Gastroesophageal sphincter (tissue), 4 donors: ENCODE data around the gene NLGN1. TPM values are rescaled to one million over a fixed set of nuclear protein-coding genes. Genes with fewer than 3 reads are reported as not detected.
"Not testable (repeated sequence)": the region's sequence is repeated elsewhere in the genome, so short reads cannot be mapped to it uniquely, and the experiment has no call there.

Source experiments
- ATAC-seq: fragments of 150-250 bp; one replicate; pipeline ENCODE4 v1.9.1; 2016; ENCODE audit warnings: mild to moderate bottlenecking, moderate library complexity
- H3K27ac ChIP-seq, 4 donors: fragments of 200-600 bp; sonication (generic) in 3 of 4; 1 replicate in 3 of 4; 2 replicates in 1 of 4; pipeline ENCODE4 v1.5.1; 2016 to 2019
- H3K27me3 ChIP-seq: fragments of 200-600 bp; sonication (generic); one replicate; pipeline ENCODE4 v1.5.1; 2019
- H3K36me3 ChIP-seq, 2 donors: fragments of 200-600 bp; sonication (generic); one replicate each; pipeline ENCODE4 v1.5.1; 2019; ENCODE audit warnings: control low read depth in 1 of 2
- H3K4me1 ChIP-seq, 3 donors: fragments of 200-600 bp; sonication (generic); 1 replicate in 2 of 3; 2 replicates in 1 of 3; pipeline ENCODE4 v1.5.1; 2016 to 2019; ENCODE audit warnings: control low read depth in 2 of 3
- H3K4me3 ChIP-seq, 2 donors: fragments of 200-600 bp; sonication (generic); one replicate each; pipeline ENCODE4 v1.5.1; 2019; ENCODE audit warnings: mild to moderate bottlenecking in 1 of 2, moderate library complexity in 1 of 2
- H3K9me3 ChIP-seq, 3 donors: fragments of 200-600 bp; sonication (generic); one replicate each; pipeline ENCODE4 v1.5.1; 2017 to 2019; ENCODE audit warnings: control low read depth in 2 of 3
- EP300 ChIP-seq: sonication (generic); formaldehyde crosslinking; IDR thresholded peaks from one replicate; pipeline ENCODE4 v1.6.1; 2017; ENCODE audit warnings: antibody characterized with exemption, mild to moderate bottlenecking
- POLR2A ChIP-seq, 2 donors: fragments of 450-650 bp; IDR thresholded peaks; one replicate each; pipeline ENCODE4 v1.6.1; 2017; ENCODE audit warnings: antibody characterized with exemption in 2 of 2, mild to moderate bottlenecking in 2 of 2, moderate library complexity in 1 of 2
- POLR2AphosphoS5 ChIP-seq: sonication (generic); formaldehyde crosslinking; IDR thresholded peaks from one replicate; pipeline ENCODE4 v1.6.1; 2017; ENCODE audit warnings: antibody characterized with exemption
- WGBS, 2 donors: methylation state at CpG; one replicate each; pipeline ENCODE4 v1.1.5; 2018; ENCODE audit warnings: low coverage in 1 of 2; 5-methylcytosine and 5-hydroxymethylcytosine counted together
- total RNA-seq, 4 donors: library from RNA; depleted of rRNA; stranded (reverse); fragments of >200 nt; gene quantifications; one replicate each; pipeline ENCODE4 v1.1.0, GENCODE V29; 2016
- TF ChIP-seq, protein P1 (sequence below), 4 experiments: fragments of 200-600 bp in 2 of 4; fragments of 450-650 bp in 2 of 4; sonication (generic) in 1 of 4; IDR thresholded peaks; one replicate each; pipeline ENCODE4 v1.5.1; 2017 to 2019; ENCODE audit warnings: antibody characterized with exemption in 4 of 4, mild to moderate bottlenecking in 2 of 4, moderate library complexity in 2 of 4

The NLGN1 gene
- total RNA-seq, result 10 to 100 TPM; 13.4 to 26.4 (median 24.0) TPM

DNA sequence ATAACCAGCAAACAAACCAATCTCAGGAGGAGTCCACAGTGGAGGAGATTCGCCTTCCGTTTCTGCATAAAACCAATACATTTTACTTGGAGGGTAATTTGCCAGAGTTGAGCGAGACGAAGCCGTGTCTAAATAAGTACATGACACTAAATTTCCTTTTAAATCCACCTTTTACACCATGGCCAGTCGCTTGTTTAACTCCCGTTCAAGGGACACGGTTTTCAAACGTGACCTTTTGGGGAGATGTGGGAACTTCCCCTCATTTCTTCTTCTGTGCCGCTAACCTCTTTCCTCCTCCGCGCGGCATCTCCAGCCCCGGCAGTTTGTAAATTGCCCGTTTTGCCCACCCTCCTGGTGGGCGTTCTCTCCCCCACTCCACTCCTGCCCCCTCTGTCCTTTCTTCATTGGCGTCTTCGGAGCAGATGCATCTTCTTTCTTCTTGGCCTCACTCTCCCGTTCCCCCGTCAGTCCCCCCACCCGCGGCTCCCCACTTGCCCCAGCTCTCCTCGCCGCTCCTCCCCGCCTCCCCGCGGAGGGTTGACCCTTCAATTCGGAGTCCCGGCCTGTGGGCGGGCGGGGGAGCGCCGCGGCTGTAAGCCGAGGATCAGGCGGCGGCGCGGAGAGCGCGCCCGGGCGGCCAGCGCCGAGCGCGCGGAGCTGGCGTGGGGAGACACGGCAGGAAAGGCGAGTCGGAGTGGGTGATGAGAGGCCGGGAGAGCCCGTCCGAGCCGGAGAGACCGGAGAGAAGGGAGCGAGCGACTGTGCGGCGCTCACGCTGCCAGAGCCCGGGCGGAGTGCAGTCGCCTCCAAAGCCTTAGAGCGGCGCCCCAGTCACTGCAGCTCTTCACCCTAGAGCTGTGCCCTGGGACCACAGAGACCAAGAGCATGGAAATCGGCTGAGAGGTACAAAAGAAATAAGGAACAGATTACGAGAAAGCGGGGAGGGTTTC lies at the start of gene NLGN1:
TSS of gene NLGN1 (plus strand) at position 584 of the 950 bp plus-strand sequence.
- TF ChIP-seq, protein P1, sequence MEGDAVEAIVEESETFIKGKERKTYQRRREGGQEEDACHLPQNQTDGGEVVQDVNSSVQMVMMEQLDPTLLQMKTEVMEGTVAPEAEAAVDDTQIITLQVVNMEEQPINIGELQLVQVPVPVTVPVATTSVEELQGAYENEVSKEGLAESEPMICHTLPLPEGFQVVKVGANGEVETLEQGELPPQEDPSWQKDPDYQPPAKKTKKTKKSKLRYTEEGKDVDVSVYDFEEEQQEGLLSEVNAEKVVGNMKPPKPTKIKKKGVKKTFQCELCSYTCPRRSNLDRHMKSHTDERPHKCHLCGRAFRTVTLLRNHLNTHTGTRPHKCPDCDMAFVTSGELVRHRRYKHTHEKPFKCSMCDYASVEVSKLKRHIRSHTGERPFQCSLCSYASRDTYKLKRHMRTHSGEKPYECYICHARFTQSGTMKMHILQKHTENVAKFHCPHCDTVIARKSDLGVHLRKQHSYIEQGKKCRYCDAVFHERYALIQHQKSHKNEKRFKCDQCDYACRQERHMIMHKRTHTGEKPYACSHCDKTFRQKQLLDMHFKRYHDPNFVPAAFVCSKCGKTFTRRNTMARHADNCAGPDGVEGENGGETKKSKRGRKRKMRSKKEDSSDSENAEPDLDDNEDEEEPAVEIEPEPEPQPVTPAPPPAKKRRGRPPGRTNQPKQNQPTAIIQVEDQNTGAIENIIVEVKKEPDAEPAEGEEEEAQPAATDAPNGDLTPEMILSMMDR (IDR thresholded peaks at IDR 0.05), result peak in 2 of 4 experiments; percentile 4 to 29
- TF ChIP-seq EP300 (no peak), POLR2A (IDR thresholded peaks at IDR 0.05) (peak; percentile 55 to 66), POLR2AphosphoS5 (peak; percentile 38)
- peaks cover 0 to 49% (median 7%) of the 10 kb centered on the region in 3 donors for H3K4me1 ChIP-seq
- no peaks in the 10 kb centered on the region for H3K36me3 ChIP-seq
- no peaks in the 10 kb centered on the region for H3K9me3 ChIP-seq
- H3K27me3 ChIP-seq, result no peaks in the 10 kb centered on the region
- H3K4me3 ChIP-seq, result peak within 1 kb of the TSS; percentile 60 to 80
- H3K27ac ChIP-seq, result peak within 1 kb of the TSS; percentile 82 to 96 (median 95)
- WGBS, 2 donors, result 0 to 1% methylated on average over 17 to 37 of the region's 70 CpGs
- peak; percentile 68 for ATAC-seq

DNA sequence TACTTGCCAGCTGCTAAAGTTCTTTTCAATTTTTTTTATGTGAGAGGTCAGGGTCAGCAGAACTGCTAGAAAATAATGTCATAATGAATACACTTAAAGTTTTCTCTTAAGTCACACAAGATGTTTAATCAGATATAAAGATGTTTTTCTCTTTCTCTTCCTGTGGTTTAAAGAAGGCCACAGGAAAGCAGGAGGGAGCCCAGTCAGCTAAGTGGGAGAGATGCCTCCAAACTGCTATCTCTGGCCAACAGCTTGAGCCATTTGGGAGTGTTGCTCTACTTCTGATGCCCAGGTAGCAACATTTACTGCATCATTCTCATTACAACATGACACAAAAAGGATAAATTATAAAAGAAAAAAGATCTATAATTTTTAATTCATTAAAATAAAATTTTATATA lies 45.7 kb upstream of the NLGN1 start:
- Histone ChIP-seq H3K9me3 (peaks cover 0 to 12% (median 0%) of the 10 kb centered on the region in 3 donors), H3K27me3 (no peaks in the 10 kb centered on the region), H3K4me1 (no peaks in the 10 kb centered on the region), H3K36me3 (no peaks in the 10 kb centered on the region), H3K27ac (no peak overlapping the region), H3K4me3 (no peak overlapping the region)
- TF ChIP-seq POLR2AphosphoS5, result no peak
- TF ChIP-seq, protein P1 (IDR thresholded peaks at IDR 0.05), result no peak
- no peak for TF ChIP-seq EP300
- TF ChIP-seq POLR2A (IDR thresholded peaks at IDR 0.05), result no peak
- ATAC-seq, result no peak

DNA sequence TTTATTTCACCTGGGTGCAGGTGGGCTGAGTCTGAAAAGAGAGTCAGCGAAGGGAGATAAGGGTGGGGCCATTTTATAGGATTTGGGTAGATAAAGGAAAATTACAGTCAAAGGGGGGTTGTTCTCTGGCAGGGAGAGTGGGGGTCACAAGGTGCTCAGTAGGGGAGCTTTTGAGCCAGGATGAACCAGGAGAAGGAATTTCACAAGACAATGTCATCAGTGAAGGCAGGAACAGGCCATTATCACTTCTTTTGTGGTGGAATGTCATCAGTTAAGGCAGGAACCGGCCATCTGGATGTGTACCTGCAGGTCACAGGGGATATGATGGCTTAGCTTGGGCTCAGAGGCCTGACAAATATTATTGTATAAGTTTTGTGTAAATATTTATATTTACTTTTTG lies 44.4 kb upstream of the NLGN1 start:
- ATAC-seq, H3K27ac ChIP-seq, H3K36me3 ChIP-seq, H3K27me3 ChIP-seq, H3K4me1 ChIP-seq, H3K4me3 ChIP-seq: not testable (repeated sequence)
- WGBS, 2 donors, result 67 to 88% methylated on average over 1 to 2 of the region's 2 CpGs
- peaks cover 0 to 12% (median 0%) of the 10 kb centered on the region in 3 donors for H3K9me3 ChIP-seq

DNA sequence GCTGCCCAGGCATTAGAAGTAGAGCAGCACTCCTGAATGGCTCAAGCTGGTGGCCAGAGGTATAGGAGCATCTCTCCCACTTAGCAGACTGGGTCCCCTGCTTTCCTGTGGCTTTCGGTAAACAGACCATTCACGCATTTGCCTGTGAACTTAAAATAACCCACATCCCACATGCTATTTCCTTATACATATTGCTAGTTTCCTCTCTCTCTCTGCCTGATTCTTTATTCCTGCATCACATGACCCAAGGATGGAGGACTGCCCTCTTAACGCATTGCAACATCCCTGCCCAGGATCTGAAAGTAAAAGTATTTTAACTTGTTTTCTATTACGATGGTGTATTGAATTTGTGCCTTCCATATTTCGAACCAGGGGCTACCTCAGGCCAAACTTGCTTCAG lies 43.4 kb upstream of the NLGN1 start:
- ATAC-seq, result no peak
- WGBS, 2 donors, result 67 to 84% methylated on average over 4 to 5 of the region's 5 CpGs

DNA sequence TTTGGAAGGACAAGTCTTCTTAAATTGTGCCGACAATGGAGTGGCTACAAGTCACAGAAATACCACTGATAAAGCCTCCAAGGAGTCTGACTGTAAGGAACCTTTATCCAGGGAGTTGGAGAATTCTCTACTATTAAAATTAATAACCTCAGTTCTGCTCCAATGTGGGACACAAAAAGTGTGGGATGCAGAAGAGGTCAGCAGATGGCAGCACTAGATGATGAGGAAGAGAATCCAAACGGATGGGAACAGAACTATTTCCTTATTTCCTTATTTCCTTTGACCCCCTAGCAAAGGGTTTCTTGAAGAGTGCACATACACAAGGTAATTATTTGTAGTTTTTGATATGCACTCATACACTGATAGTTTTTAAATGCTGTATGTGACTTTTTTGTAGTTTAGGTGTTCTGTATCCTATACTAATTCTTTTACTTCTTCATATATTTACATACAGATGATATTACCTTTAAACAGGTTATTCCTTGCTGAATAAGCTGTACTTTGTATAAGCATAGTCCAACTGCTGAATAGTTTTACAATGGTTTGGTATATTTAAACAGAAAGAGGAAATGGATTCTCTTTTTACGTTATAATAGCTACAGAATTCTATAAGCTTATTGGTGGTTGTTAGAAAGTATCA lies 25.6 kb upstream of the NLGN1 start:
- no peak for ATAC-seq
- no peaks in the 10 kb centered on the region for H3K4me1 ChIP-seq

More for the DNA sequence above, 43.4 kb upstream of the NLGN1 start:
- Histone ChIP-seq H3K36me3 (no peaks in the 10 kb centered on the region), H3K4me1 (no peaks in the 10 kb centered on the region), H3K9me3 (peaks cover 0 to 12% (median 0%) of the 10 kb centered on the region in 3 donors), H3K4me3 (no peak overlapping the region), H3K27ac (no peak overlapping the region), H3K27me3 (no peaks in the 10 kb centered on the region)
- no peak for TF ChIP-seq POLR2AphosphoS5
- TF ChIP-seq, protein P1 (IDR thresholded peaks at IDR 0.05), result no peak
- TF ChIP-seq POLR2A (IDR thresholded peaks at IDR 0.05), result no peak
- TF ChIP-seq EP300, result no peak

More for the DNA sequence above, 25.6 kb upstream of the NLGN1 start:
- H3K27ac ChIP-seq, result no peak overlapping the region
- no peaks in the 10 kb centered on the region for H3K9me3 ChIP-seq
- H3K36me3 ChIP-seq, result no peaks in the 10 kb centered on the region
- TF ChIP-seq POLR2AphosphoS5 (no peak), POLR2A (IDR thresholded peaks at IDR 0.05) (no peak), EP300 (no peak)
- TF ChIP-seq, protein P1 (IDR thresholded peaks at IDR 0.05), result peak; percentile 45 to 72 (median 55)
- WGBS, 2 donors, result 39 to 45% methylated on average over 2 to 3 of the region's 3 CpGs
- H3K4me3 ChIP-seq, result no peak overlapping the region
- H3K27me3 ChIP-seq, result no peaks in the 10 kb centered on the region
